HepG2 (cell line): ENCODE results near the gene CFAP61. TPM values are rescaled to one million over a fixed set of nuclear protein-coding genes. Genes with fewer than 3 reads are reported as not detected.

Experiments
- AHR ChIP-seq: IDR thresholded peaks from 2 replicates; pipeline ENCODE4 v1.6.1; 2018; ENCODE audit warnings: missing genetic modification reagents, missing compliant biosample characterization
- CBFB ChIP-seq: sonication (generic); formaldehyde crosslinking; IDR thresholded peaks from 2 replicates; pipeline ENCODE4 v1.4.0; 2020; ENCODE audit warnings: missing genetic modification reagents
- FOXO1 ChIP-seq: sonication (generic); formaldehyde crosslinking; IDR thresholded peaks from 2 replicates; pipeline ENCODE4 v1.4.0; 2020; ENCODE audit warnings: missing genetic modification reagents
- HNRNPK ChIP-seq: fragments of 200-400 bp; formaldehyde crosslinking; IDR thresholded peaks from 2 replicates; pipeline ENCODE4 v1.6.1; 2018; ENCODE audit warnings: low read length, low read depth, moderate library complexity, mild to moderate bottlenecking; ENCODE audit not compliant: poor library complexity, severe bottlenecking
- IKZF4 ChIP-seq: sonication (generic); formaldehyde crosslinking; IDR thresholded peaks from 2 replicates; pipeline ENCODE4 v1.5.1; 2020; ENCODE audit warnings: borderline replicate concordance, mild to moderate bottlenecking, low read depth, missing genetic modification reagents; ENCODE audit errors: not compliant biosample characterization
- KMT2A ChIP-seq: sonication (generic); formaldehyde crosslinking; IDR thresholded peaks from 2 replicates; pipeline ENCODE4 v1.4.0; 2020; ENCODE audit warnings: missing genetic modification reagents
- MTA1 ChIP-seq: sonication (generic); formaldehyde crosslinking; IDR thresholded peaks from 2 replicates; pipeline ENCODE4 v1.4.0; 2020; ENCODE audit warnings: missing genetic modification reagents, mild to moderate bottlenecking, borderline replicate concordance
- REPIN1 ChIP-seq: sonication (generic); formaldehyde crosslinking; IDR thresholded peaks from 2 replicates; pipeline ENCODE4 v1.8.0; 2022; ENCODE audit warnings: missing genetic modification reagents, low read depth, mild to moderate bottlenecking, borderline replicate concordance
- RXRA ChIP-seq: sonication (generic); formaldehyde crosslinking; IDR thresholded peaks from 2 replicates; pipeline ENCODE4 v1.5.1; 2020; ENCODE audit warnings: missing genetic modification reagents
- SRSF9 ChIP-seq: fragments of 200-400 bp; formaldehyde crosslinking; IDR thresholded peaks from 2 replicates; pipeline ENCODE4 v1.6.1; 2018; ENCODE audit warnings: borderline replicate concordance, mild to moderate bottlenecking, low read depth, low read length; ENCODE audit not compliant: insufficient read depth, poor library complexity, severe bottlenecking
- TBL1XR1 ChIP-seq: fragments of 150-350 bp; IDR thresholded peaks from 2 replicates; pipeline ENCODE4 v1.6.1; 2014; ENCODE audit warnings: borderline replicate concordance, low read length; ENCODE audit not compliant: partially characterized antibody
- THAP11 ChIP-seq: IDR thresholded peaks from 2 replicates; pipeline ENCODE4 v1.6.1; 2016; ENCODE audit warnings: missing biosample characterization, missing genetic modification reagents
- ZHX2 ChIP-seq, 2 experiments: sonication (generic) in 1 of 2; formaldehyde crosslinking in 1 of 2; IDR thresholded peaks; 2 replicates each; pipeline versions ENCODE4 v1.6.1 to v1.9.0; 2014 to 2022; ENCODE audit warnings: antibody characterized with exemption in 1 of 2, borderline replicate concordance in 1 of 2, inconsistent platforms in 1 of 2, low read depth in 1 of 2, missing genetic modification reagents in 1 of 2
- ZMYM4 ChIP-seq: sonication (generic); formaldehyde crosslinking; IDR thresholded peaks from 2 replicates; pipeline ENCODE4 v1.8.1; 2023; ENCODE audit warnings: mild to moderate bottlenecking, missing genetic modification reagents
- ZNF562 ChIP-seq: sonication (generic); formaldehyde crosslinking; IDR thresholded peaks from 2 replicates; pipeline ENCODE4 v1.8.0; 2022; ENCODE audit warnings: missing genetic modification reagents, borderline replicate concordance
- ZNF891 ChIP-seq: sonication (generic); formaldehyde crosslinking; IDR thresholded peaks from 2 replicates; pipeline ENCODE4 v1.5.0; 2020; ENCODE audit warnings: mild to moderate bottlenecking, missing genetic modification reagents
- polyA plus RNA-seq, 8 experiments: library from polyadenylated mRNA; depleted of rRNA in 3 of 8; stranded (reverse) in 7 of 8; unstranded in 1 of 8; fragments of >200 nt; fragmentation: Illumina TruSeq in 4 of 8; extraction: Trizol in 4 of 8; gene quantifications; 2 replicates each; pipeline versions ENCODE4 v1.2.1 to v1.2.3, GENCODE V29; 2011 to 2016; ENCODE audit warnings: low read depth in 4 of 8, missing spikeins in 1 of 8, mixed read lengths in 1 of 8; ENCODE audit not compliant: insufficient read depth in 1 of 8
- total RNA-seq, 5 experiments: library from RNA; depleted of rRNA; stranded (reverse); fragments of >200 nt; fragmentation: Illumina TruSeq; extraction: Trizol; gene quantifications; 2 replicates each; pipeline ENCODE4 v1.2.3, GENCODE V29; 2016; ENCODE audit warnings: low read depth in 1 of 5
- TF ChIP-seq, protein P1 (sequence below): sonication (generic); formaldehyde crosslinking; IDR thresholded peaks from 2 replicates; pipeline ENCODE4 v1.4.0; 2020; ENCODE audit warnings: missing genetic modification reagents
- TF ChIP-seq, protein P2 (sequence below): sonication (generic); formaldehyde crosslinking; IDR thresholded peaks from 2 replicates; pipeline ENCODE4 v1.8.1; 2023; ENCODE audit warnings: missing genetic modification reagents, mild to moderate bottlenecking, borderline replicate concordance

Gene CFAP61
- total and polyA plus RNA-seq, 2 of the 13 experiments (the other 11 are each of a cell fraction or from before 2014, with no cell fraction given): 0.27 TPM; not detected in 1

DNA sequence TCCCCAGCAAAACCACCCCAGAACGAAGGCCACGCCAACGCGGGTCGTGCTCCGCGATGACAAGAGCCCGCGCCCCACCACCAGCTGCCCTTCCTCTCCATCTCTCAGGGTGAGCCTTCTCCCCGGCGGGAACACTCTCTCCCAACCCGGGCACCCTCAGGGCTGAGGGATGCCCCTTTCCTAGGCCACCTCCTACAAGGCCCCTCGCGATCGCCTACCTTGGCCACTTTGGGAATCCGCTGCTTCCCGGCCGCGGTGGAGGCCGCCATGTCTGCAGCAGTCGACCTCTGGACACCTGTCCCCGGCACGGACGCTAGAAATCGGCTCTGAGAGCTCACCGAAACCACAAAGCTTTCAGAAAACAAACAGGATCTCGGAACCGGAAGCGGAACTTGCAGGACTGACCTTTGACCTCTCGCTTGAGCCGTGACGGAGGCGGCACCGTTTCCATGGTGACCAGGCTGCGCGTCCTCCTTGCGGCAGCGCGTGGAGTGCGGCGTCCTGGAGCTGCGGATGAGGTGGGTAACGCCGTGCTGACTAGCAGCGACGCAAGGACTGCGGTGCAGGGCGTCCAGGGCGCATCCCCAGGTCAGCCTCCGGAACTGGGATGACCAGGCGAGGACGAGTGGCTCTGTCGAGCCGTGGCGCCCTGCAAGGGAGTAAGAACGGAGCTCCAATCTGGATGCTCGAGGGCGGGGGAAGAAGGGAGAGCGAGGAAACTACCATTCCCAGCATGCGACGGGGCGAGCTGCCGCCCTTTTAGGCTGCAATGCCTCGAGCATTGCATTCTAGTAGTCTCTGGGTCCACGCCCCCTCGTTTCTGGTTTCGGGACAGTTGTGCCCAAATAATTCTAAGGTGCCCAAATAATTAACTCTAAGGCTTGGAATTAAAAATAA is at the start of gene CFAP61, which contains the start of gene CRNKL1 (continued):
- peak; percentile 96 for TF ChIP-seq ZHX2 (IDR thresholded peaks at IDR 0.05; ENCODE audit: low read depth)
- peak; percentile 70; the same call in 1 of the 2 replicates for TF ChIP-seq ZHX2 (CRISPR knock-in tag; IDR thresholded peaks at IDR 0.05; ENCODE audit: borderline replicate concordance)
- peak; percentile 92; the same call in 1 of the 2 replicates for TF ChIP-seq MTA1
- no peak for TF ChIP-seq SRSF9
- peak; percentile 97 for TF ChIP-seq AHR (CRISPR knock-in tag)
- peak; percentile 92 for TF ChIP-seq REPIN1
- TF ChIP-seq, protein P1, sequence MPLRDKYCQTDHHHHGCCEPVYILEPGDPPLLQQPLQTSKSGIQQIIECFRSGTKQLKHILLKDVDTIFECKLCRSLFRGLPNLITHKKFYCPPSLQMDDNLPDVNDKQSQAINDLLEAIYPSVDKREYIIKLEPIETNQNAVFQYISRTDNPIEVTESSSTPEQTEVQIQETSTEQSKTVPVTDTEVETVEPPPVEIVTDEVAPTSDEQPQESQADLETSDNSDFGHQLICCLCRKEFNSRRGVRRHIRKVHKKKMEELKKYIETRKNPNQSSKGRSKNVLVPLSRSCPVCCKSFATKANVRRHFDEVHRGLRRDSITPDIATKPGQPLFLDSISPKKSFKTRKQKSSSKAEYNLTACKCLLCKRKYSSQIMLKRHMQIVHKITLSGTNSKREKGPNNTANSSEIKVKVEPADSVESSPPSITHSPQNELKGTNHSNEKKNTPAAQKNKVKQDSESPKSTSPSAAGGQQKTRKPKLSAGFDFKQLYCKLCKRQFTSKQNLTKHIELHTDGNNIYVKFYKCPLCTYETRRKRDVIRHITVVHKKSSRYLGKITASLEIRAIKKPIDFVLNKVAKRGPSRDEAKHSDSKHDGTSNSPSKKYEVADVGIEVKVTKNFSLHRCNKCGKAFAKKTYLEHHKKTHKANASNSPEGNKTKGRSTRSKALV (CRISPR knock-in tag): peak; percentile 92
- peak; percentile 97 for TF ChIP-seq ZMYM4 (CRISPR knock-in tag)
- TF ChIP-seq FOXO1 (CRISPR knock-in tag): peak; percentile 83
- TF ChIP-seq, protein P2, sequence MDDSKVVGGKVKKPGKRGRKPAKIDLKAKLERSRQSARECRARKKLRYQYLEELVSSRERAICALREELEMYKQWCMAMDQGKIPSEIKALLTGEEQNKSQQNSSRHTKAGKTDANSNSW (CRISPR knock-in tag): peak; percentile 23; the same call in 1 of the 2 replicates
- TF ChIP-seq ZNF562 (CRISPR knock-in tag): no peak
- no peak for TF ChIP-seq HNRNPK
- TF ChIP-seq THAP11 (CRISPR knock-in tag): peak; percentile 98
- peak; percentile 78 for TF ChIP-seq IKZF4 (CRISPR knock-in tag)
- peak; percentile 99 for TF ChIP-seq CBFB (CRISPR knock-in tag)
- TF ChIP-seq ZNF891 (CRISPR knock-in tag): peak; percentile 87; the same call in 1 of the 2 replicates
- TF ChIP-seq TBL1XR1: peak; percentile 73
- peak; percentile 99 for TF ChIP-seq KMT2A (CRISPR knock-in tag)
- TF ChIP-seq RXRA: peak; percentile 88
